AG04449 (cell line): ENCODE data around the gene CDHR1.
A peak's percentile ranks its signal among the peaks of the same experiment; 100 is the strongest.

Experiments
- CTCF ChIA-PET: fragments of 350-600 bp; formaldehyde crosslinking; extraction: SDS; loops from one replicate; lab custom pipeline; 2021; ENCODE audit warnings: antibody characterized with exemption; lab: Yijun Ruan, JAX
- POLR2A ChIA-PET: fragments of 400-600, 350-600 bp; formaldehyde crosslinking; extraction: SDS; loops from one replicate; lab custom pipeline; 2020; ENCODE audit warnings: antibody characterized with exemption, inconsistent platforms; lab: Yijun Ruan, JAX
- DNase-seq: peaks from one replicate; pipeline ENCODE4 v3.0.0-alpha.2; 2010; ENCODE audit warnings: low read depth, low spot score
- H3K4me3 ChIP-seq: 2 replicates; pipeline ENCODE4 v1.5.1; 2011; ENCODE audit warnings: low read depth, mild to moderate bottlenecking, control low read depth, low read length
- TF ChIP-seq, protein P1 (sequence below): IDR thresholded peaks from one replicate; pipeline ENCODE4 v1.5.1; 2011; ENCODE audit warnings: mild to moderate bottlenecking, moderate library complexity, low read length, control low read depth, inconsistent platforms; ENCODE audit not compliant: insufficient read depth; ENCODE audit errors: missing control alignments

Gene CDHR1

DNA sequence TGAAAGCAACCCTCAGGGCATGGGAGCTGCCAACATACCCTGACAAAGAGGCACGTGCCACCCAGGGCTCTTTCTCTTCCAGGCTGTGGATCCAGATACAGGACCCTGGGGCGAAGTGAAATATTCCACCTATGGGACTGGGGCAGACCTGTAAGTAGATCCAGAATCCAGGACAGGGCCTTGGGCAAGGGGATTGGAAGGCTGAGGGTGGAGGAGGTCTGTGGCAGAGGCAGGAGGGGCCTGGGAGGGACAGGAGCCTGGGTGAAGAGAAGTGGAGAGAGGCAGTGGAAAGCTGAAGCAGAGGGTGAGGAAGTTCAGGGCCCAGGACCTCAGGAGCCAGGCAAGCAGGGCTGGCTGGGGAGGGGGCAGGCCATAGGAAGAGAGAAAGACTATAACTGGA, 17.2 kb downstream of the CDHR1 start:
- DNase-seq: no peak
- no peak overlapping the region for H3K4me3 ChIP-seq
- ChIA-PET POLR2A (no interaction called here), CTCF (no interaction called here)
- TF ChIP-seq, protein P1, sequence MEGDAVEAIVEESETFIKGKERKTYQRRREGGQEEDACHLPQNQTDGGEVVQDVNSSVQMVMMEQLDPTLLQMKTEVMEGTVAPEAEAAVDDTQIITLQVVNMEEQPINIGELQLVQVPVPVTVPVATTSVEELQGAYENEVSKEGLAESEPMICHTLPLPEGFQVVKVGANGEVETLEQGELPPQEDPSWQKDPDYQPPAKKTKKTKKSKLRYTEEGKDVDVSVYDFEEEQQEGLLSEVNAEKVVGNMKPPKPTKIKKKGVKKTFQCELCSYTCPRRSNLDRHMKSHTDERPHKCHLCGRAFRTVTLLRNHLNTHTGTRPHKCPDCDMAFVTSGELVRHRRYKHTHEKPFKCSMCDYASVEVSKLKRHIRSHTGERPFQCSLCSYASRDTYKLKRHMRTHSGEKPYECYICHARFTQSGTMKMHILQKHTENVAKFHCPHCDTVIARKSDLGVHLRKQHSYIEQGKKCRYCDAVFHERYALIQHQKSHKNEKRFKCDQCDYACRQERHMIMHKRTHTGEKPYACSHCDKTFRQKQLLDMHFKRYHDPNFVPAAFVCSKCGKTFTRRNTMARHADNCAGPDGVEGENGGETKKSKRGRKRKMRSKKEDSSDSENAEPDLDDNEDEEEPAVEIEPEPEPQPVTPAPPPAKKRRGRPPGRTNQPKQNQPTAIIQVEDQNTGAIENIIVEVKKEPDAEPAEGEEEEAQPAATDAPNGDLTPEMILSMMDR: no peak

DNA sequence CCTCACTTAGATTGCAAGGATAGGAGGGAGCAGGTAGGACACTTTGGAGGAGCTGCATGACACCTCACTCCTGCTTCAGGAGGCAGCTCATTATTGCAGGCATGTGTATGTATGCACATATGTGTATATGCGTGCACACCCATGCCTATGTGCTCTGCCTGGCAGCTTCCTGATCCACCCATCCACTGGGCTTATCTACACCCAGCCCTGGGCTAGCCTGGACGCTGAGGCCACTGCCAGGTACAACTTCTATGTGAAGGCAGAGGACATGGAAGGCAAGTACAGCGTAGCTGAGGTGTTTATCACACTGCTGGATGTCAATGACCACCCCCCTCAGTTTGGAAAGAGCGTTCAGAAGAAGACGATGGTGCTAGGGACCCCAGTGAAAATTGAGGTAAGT, 17.7 kb downstream of the CDHR1 start:
- POLR2A ChIA-PET: no interaction called here
- no peak overlapping the region for H3K4me3 ChIP-seq
- no peak for DNase-seq
- CTCF ChIA-PET: no interaction called here
- TF ChIP-seq, protein P1: no peak

DNA sequence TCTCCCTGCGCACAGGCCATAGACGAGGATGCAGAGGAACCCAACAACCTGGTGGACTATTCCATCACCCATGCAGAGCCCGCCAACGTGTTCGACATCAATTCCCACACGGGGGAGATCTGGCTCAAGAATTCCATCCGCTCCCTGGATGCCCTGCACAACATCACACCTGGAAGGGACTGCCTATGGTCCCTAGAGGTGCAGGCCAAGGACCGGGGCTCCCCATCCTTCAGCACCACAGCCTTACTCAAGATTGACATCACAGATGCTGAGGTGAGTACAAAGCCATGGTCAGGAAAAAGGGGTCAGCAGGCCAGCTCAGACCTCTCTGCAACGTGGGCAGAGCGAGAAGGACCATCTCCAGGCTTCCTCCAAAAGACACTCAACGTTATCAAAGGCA, 18.7 kb downstream of the CDHR1 start:
- POLR2A ChIA-PET: no interaction called here
- DNase-seq: no peak
- CTCF ChIA-PET: no interaction called here
- TF ChIP-seq, protein P1: no peak
- H3K4me3 ChIP-seq: no peak overlapping the region

DNA sequence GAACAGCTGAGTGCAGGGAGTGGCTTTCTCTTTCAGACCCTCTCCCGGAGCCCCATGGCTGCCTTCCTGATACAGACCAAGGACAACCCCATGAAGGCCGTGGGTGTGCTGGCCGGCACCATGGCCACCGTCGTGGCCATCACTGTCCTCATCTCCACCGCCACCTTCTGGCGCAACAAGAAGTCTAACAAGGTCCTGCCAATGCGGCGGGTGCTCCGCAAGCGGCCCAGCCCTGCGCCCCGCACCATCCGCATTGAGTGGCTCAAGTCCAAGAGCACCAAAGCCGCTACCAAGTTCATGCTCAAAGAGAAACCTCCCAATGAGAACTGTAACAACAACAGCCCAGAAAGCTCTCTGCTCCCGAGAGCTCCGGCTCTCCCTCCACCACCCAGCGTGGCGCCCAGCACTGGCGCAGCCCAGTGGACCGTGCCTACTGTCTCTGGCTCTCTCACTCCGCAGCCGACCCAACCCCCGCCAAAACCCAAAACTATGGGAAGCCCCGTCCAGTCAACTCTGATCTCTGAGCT, 19.8 kb downstream of the CDHR1 start:
- CTCF ChIA-PET: no interaction called here

DNA sequence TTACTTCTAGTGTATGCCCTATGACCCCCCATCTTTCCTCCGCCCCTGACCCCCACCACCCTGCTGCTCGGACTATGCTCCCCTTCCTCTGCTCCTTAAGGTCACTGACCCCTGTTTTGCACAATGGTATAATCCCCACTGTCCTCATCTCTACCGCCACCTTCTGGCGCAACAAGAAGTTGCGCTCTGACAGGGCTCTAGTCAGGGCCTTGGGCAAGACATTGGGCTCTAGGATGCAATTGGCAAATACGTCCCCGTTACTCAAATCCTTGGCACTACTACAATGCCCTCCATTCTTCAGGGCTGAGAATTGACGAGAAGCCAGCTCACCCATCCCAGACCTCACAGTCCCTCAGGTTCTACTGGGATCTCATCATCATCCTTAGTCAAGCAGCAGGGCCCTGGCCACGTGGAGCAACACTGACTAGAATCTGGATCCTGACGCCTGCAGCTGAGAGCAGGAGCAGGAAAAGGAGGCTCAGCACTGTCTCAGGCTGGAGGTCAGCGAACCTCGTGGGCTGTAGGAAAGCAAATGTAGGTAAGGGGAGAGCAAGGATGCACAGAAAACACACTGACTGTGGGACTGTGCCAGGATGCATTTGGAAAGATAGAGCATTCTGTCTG, 20.4 kb downstream of the CDHR1 start:
- no peak for DNase-seq
- ChIA-PET CTCF (interaction anchor here (0.9 kb wide), 1 partner anchor 326 kb away, joined by 3 read pairs; no protein-coding TSS in a partner anchor), POLR2A (no interaction called here)
- H3K4me3 ChIP-seq: no peak overlapping the region
- TF ChIP-seq, protein P1: peak; percentile 18

More for the DNA sequence above, 19.8 kb downstream of the CDHR1 start:
- TF ChIP-seq, protein P1: no peak
- POLR2A ChIA-PET: no interaction called here
- no peak overlapping the region for H3K4me3 ChIP-seq
- DNase-seq: no peak

DNA sequence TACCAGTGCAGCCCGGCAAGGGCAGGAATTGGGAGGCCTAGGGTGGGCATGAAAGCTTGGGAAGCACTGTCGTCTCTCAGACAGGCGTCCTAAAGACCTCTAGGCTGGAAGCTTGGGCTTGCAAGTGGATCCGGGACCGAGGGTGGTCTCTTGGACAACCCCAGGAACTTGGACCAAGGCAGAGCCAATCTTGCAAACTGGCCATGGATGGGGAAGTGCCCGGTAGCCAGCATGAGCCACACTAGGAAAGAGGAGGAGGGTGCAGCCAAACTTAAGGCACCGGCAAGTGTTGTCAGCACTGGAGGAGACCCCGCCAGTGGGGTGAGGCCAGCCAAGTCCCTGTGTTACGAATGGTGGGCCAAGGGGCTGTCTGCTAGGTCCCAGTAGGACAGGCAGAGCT, 22.5 kb downstream of the CDHR1 start:
- TF ChIP-seq, protein P1: no peak
- POLR2A ChIA-PET: no interaction called here
- DNase-seq: no peak
- no peak overlapping the region for H3K4me3 ChIP-seq
- CTCF ChIA-PET: no interaction called here
